Endothelial cell of umbilical vein (primary cell): ENCODE results near the gene P3H2.

ENCODE experiments used
- EZH2 ChIP-seq: IDR thresholded peaks from 2 replicates; pipeline ENCODE4 v1.6.1; 2012; ENCODE audit warnings: borderline replicate concordance, low read depth, mild to moderate bottlenecking, moderate library complexity, low read length, inconsistent platforms; ENCODE audit not compliant: severe bottlenecking
- GATA2 ChIP-seq: IDR thresholded peaks from 2 replicates; pipeline ENCODE4 v1.7.0; 2011; ENCODE audit warnings: low read depth, mild to moderate bottlenecking, moderate library complexity, mixed read lengths, low read length; ENCODE audit not compliant: insufficient read length, insufficient read depth
- JUN ChIP-seq: IDR thresholded peaks from 2 replicates; pipeline ENCODE4 v1.6.1; 2011; ENCODE audit warnings: borderline replicate concordance, low read depth; ENCODE audit not compliant: insufficient read length, insufficient read depth
- MYC ChIP-seq: IDR thresholded peaks from one replicate; pipeline ENCODE4 v1.6.1; 2011; ENCODE audit warnings: mild to moderate bottlenecking, low read depth, low read length
- POLR2A ChIP-seq: IDR thresholded peaks from 2 replicates; pipeline ENCODE4 v1.6.1; 2012; ENCODE audit warnings: low read depth, mild to moderate bottlenecking, control low read depth, low read length
- TF ChIP-seq, protein P1 (sequence below), 2 donors: IDR thresholded peaks; 1 replicate in 1 of 2; 2 replicates in 1 of 2; pipeline ENCODE4 v1.5.1; 2011; ENCODE audit warnings: low read length in 2 of 2, mild to moderate bottlenecking in 2 of 2, moderate library complexity in 2 of 2, control low read depth in 1 of 2, inconsistent platforms in 1 of 2, low read depth in 1 of 2; ENCODE audit not compliant: insufficient read depth in 1 of 2; ENCODE audit errors: extremely low read depth in 1 of 2
- TF ChIP-seq, protein P2 (sequence below): IDR thresholded peaks from 2 replicates; pipeline ENCODE4 v1.6.1; 2011; ENCODE audit not compliant: insufficient read depth, insufficient read length

DNA sequence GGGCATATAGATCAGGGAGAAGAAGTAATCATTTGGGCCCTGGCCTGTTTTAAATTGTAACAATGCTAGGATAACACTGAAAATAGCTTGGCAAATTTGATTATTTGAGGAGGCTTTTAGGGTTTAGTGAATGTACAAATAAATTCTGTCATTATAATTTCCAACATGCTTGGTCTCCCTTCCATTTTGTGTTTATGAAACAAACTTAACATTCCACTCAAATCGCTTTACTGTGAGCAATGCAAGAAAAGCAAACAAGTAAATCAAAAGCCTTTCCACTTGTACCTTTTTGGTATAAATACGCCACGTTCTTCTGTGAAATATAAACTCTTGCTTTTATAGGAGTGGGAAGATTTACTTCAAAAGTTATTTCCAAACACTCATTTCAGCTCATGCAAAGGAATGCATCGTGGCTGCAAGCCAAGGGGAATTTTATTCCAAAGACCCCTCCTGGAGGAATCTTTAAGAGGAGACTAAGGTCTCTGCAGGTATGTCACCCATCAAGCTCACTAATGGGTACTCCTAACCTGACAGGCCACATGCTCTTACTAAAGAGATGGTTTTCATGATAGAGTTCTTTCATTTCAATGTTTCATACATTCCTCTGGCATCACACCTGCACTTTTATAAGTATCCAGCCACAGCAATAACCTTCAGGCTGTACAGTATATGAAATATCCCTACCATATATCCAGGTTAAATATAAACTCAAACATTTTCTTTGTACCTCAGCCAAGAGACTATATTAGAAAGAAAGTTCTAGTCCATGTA is 115.2 kb downstream of the P3H2 start:
- TF ChIP-seq, protein P1, sequence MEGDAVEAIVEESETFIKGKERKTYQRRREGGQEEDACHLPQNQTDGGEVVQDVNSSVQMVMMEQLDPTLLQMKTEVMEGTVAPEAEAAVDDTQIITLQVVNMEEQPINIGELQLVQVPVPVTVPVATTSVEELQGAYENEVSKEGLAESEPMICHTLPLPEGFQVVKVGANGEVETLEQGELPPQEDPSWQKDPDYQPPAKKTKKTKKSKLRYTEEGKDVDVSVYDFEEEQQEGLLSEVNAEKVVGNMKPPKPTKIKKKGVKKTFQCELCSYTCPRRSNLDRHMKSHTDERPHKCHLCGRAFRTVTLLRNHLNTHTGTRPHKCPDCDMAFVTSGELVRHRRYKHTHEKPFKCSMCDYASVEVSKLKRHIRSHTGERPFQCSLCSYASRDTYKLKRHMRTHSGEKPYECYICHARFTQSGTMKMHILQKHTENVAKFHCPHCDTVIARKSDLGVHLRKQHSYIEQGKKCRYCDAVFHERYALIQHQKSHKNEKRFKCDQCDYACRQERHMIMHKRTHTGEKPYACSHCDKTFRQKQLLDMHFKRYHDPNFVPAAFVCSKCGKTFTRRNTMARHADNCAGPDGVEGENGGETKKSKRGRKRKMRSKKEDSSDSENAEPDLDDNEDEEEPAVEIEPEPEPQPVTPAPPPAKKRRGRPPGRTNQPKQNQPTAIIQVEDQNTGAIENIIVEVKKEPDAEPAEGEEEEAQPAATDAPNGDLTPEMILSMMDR (IDR thresholded peaks at IDR 0.05; ENCODE audit: extremely low read depth in 1 of 2, insufficient read depth in 1 of 2, low read depth in 1 of 2, low read length in 2 of 2): no peak
- TF ChIP-seq, protein P2, sequence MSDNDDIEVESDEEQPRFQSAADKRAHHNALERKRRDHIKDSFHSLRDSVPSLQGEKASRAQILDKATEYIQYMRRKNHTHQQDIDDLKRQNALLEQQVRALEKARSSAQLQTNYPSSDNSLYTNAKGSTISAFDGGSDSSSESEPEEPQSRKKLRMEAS: no peak
- TF ChIP-seq POLR2A: no peak
- no peak for TF ChIP-seq GATA2
- no peak for TF ChIP-seq EZH2
- no peak for TF ChIP-seq MYC
- TF ChIP-seq JUN: no peak
